Measurements from ENCODE around the gene PNPLA7.
A peak's percentile ranks its signal among the peaks of the same experiment; 100 is the strongest.
"Not testable (repeated sequence)": the region's sequence is repeated elsewhere in the genome, so short reads cannot be mapped to it uniquely, and the experiment has no call there.

PNPLA7 gene

DNA sequence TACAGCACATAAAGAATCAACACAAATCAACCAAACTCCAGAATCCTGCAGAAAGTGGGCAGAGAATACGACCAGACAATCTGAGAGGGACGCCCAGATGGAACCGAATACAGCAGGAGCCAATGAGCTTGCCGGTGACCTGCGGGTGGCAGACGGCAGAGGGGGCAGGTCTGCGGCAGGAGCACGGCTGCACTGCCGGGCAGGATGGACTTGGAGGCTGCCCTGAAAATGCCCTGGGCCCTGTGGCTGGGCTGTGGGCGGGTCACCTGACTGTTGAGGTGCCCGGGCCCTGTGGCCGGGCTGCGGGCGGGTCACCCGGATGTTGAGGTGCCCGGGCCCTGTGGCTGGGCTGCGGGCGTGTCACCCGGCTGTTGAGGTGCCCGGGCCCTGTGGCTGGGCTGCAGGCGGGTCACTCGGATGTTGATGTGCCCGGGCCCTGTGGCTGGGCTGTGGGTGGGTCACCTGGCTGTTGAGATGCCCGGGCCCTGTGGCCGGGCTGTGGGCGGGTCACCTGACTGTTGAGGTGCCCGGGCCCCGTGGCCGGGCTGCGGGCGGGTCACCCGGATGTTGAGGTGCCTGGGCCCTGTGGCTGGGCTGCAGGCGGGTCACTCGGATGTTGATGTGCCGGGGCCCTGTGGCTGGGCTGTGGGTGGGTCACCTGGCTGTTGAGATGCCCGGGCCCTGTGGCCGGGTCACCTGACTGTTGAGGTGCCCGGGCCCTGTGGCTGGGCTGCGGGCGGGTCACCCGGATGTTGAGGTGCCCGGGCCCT lies 36.2 kb downstream of the PNPLA7 start:
- not testable (repeated sequence) for DNase-seq (ENCODE audit: low read depth)

DNA sequence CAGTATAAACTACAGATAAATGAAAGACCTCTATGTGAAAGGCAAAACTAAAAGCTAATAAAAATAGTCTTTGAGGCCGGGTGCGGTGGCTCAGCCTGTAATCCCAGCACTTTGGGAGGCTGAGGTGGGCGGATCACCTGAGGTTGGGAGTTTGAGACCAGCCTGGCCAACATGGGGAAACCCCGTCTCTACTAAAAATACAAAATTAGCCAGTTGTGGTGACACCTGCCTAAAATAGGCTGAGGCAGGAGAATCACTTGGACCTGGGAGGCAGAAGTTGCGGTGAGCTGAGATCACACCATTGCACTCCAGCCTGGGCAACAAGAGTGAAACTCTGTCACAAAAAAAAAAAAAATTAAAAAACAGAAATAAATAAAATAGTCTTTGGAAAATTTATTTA lies 37.1 kb downstream of the PNPLA7 start:
- not testable (repeated sequence) for DNase-seq (ENCODE audit: low read depth)

DNA sequence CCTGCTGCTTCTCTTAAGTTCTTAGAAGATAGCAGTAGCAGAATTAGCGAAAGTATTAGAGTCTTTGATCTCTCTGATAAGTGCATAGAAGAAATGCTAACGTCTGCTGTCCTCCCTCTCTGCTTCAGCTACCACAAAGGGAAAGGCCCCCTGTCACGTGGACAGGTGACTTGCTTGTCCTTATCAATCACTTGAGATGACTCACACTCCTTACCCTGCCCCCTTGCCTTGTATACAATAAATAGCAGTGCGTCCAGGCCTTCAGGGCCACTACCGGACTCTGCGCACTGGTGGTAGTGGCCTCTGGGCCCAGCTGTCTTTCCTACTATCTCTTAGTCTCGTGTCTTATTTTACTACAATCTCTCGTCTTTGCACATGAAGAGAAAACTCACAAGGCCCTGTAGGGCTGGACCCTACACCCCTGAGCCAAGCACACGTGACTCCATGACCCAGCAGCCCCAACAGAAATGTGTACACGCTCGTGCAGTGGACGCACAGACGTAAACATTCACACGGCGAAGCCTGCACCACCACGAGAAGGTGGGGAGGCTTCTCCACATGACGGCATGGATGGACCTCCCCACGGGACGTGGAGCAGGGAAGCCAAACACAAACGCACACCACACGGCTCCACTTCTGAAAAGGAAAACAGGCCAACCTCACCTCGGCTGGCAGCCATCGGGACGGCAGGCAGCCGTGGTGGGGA lies 38.3 kb downstream of the PNPLA7 start:
- no peak for DNase-seq (ENCODE audit: low read depth)

DNA sequence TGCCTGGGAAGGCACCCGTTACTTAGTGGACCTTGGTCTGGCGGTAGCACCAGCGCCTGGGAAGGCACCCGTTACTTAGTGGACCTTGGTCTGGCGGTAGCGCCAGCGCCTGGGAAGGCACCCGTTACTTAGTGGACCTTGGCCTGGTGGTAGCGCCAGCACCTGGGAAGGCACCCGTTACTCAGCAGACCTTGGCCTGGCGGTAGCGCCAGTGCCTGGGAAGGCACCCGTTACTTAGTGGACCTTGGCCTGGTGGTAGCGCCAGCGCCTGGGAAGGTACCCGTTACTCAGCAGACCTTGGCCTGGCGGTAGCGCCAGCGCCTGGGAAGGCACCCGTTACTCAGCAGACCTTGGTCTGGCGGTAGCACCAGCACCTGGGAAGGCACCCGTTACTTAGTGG lies 39.1 kb downstream of the PNPLA7 start:
- not testable (repeated sequence) for DNase-seq (ENCODE audit: low read depth)

DNA sequence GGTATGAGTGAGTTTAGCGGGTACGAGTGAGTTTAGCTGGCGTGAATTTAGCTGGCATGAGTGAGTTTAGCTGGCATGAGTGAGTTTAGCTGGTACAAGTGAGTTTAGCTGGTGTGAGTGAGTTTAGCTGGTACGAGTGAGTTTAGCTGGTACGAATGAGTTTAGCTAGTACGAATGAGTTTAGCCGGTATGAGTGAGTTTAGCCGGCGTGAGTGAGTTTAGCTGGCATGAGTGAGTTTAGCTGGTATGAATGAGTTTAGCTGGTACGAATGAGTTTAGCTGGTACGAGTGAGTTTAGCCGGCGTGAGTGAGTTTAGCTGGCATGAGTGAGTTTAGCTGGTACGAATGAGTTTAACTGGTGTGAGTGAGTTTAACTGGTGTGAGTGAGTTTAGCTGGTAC lies 41.0 kb downstream of the PNPLA7 start:
- no peak for DNase-seq (ENCODE audit: low read depth)

DNA sequence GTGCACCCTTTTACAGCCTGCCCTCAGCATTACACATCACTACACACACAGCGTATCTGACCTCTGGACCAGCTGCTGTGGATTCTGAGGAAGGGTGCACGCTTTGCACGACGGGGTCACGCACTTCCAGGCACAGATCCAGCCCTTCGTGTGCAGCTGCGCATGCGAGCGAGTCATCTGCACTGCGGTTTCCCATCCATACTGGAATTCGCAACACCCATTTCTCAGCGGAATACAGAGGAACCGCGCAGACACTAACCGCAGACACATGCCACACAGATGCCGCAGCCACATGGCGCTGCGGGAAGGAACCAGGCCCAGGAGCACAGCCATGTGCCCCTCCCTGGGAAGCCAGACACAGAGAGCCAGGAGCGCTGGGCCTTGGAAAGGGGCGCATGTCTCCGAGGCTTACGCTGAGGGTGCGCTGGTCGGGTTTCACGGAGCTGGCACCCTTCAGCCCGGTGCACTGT lies 43.5 kb downstream of the PNPLA7 start:
- no peak for DNase-seq (ENCODE audit: low read depth)

DNA sequence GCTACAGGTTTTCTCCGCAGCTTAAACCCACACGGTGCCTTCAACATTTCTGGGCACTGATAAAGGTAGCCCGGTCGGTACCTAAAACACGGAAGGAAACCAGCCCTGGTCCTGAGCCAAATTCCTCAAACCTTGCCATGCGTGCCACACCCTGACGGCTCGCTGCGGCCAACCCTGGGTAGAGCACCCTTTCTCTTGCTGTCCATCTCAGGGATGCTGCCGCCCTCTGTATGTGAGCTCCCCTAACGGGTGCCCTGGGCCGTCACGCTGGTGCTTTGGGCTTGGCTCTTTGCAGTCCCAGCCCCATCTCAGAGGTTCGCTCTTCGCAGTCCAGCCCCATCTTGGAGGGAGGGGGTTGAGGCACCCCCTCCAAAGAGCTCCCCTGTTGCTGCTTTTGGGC lies 43.9 kb downstream of the PNPLA7 start:
- DNase-seq (ENCODE audit: low read depth): no peak

DNA sequence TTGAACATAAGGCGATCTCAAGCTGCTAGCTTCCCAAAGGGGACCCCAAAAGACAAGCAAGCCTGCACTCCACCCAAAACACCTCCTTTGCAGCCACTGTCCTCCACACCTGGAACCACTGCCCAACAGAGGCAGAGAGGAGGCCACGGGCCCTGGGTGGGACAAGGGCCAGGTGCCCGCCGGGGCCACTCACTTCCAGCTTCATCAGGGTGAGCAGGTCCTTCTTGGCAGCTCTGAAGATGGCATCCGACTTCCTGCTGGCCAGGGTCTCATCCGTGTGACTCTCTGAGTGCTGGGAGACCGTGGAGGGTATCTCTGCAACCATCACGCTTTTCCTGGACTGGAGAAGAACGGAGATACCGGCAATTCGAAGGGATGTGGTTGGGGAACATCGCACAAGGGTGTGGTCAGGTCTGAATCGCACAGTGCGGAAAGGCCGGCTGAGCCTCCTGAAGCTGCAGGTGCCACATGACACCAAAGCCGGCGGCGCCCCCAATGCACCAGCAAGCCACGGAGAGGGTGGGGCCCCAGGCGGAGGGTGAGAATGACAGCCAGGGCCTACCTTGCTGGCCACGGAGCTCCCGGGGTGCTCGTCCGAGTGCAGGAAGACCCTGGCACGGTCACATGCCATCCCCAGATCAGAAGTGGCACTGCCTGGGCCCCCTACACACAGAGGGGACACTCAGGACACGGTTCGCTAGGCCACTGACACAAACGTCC lies 44.6 kb downstream of the PNPLA7 start:
- DNase-seq (ENCODE audit: low read depth): no peak

DNA sequence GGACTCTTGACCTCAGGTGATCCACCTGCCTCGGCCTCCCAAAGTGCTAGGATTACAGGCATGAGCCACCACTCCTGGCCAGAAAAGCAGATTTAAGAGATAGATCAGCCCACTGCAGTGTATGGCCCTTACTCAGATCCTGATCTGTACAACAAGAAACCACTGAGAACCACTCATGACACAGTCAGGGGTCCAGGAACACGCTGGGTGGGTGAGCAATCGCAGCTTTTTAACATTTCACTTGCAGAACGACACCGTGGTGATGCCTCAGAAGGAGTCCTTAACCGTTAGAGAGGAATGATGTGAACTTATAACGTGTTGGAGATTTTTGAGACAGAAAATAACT lies 45.8 kb downstream of the PNPLA7 start:
- DNase-seq (ENCODE audit: low read depth): no peak

DNA sequence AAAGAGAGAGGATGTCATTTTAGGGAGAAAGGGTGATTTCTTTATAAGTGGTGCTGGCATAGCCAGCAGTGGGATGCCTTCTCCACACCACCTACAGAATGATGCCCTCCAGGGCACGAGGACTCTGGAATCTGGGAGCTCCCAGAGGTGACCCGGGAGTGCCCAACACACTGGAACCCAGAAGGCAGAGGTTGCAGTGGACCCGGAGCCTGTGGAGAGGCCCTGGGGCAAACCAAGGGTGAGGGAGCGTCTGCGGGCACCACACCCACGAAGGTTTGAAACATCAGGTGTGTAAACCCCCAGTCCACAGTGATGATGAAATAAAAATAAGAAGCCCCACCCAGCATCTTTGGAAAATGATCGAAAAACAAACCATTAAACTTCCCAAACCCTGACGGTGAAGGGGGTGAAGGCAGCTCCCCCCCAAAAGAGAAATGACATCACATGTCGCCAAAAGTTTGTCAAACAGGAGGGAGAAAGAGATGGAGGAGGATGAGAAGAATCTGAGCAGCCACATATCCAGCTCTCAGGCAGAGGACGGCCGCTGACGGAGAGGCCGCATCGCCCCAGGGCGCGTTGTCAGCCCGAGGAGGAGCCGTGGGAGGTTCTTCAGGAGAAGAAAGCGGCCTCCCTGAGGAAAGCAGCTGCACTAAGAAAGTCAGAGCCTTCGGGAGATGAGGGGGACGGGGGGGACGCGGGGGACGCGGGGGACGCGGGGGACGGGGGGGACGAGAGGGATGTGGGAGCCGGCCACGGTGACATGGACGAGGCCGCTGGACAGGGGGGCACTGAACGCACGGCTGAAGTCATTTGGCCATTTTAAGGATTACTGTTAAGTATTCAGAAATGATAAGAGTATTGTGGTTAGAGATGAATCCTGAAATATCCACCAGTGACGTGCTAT lies 47.9 kb downstream of the PNPLA7 start:
- peak; percentile 15 for DNase-seq (ENCODE audit: low read depth)

DNA sequence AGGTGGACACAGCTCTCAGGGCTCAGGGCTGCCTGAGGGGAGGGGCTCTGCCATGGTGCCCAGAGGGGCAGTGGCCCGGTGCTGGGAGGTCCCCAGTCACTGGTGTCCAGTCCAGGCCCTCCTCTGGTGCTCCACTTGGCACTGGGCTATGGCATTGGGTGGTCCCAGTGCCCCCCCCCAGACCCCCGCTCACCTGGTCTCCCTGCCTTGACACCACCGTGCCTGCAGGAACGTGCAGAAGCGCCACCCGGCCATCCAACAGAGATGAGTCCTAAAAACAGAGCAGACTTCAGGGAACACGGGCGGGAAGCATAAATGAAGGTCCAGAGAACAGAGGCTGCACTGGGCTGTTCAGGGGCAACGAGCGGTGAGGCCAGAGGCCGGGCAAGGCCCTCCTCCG lies 48.7 kb downstream of the PNPLA7 start:
- DNase-seq (ENCODE audit: low read depth): no peak

DNA sequence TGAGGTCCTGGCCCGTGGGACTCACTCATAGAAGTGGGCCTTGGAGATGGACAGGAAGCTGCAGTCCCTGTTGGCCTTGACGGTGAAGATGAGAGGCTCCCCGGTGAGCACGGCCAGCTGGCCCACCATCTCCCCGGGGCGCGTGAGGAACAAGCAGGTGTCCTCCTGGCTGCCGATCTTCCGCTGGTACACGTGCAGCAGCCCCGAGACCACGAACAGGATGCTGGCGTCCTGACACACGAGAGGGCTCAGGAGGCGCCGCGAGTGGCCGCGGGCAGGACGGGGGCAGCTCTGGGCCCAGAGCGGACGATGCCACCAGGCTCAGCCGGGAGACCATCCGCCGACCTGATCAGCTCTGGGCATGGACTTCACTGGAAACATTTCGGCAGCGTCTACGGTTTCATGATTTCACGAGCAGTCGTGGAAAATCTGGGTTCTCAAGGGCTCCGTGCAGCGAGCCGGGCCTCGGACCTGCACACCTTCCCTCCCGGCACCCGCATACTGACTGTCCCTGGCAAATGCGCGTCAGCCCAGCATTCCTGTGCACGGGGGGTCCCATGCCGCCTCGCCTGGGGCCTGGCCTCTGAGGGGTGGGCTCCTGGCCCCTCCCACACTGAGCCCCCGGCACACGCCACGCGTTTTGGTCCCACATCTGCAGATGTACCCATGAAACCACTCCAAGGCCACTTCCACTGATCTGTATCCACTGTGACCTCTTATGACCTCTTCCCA lies 49.4 kb downstream of the PNPLA7 start:
- DNase-seq (ENCODE audit: low read depth): no peak

DNA sequence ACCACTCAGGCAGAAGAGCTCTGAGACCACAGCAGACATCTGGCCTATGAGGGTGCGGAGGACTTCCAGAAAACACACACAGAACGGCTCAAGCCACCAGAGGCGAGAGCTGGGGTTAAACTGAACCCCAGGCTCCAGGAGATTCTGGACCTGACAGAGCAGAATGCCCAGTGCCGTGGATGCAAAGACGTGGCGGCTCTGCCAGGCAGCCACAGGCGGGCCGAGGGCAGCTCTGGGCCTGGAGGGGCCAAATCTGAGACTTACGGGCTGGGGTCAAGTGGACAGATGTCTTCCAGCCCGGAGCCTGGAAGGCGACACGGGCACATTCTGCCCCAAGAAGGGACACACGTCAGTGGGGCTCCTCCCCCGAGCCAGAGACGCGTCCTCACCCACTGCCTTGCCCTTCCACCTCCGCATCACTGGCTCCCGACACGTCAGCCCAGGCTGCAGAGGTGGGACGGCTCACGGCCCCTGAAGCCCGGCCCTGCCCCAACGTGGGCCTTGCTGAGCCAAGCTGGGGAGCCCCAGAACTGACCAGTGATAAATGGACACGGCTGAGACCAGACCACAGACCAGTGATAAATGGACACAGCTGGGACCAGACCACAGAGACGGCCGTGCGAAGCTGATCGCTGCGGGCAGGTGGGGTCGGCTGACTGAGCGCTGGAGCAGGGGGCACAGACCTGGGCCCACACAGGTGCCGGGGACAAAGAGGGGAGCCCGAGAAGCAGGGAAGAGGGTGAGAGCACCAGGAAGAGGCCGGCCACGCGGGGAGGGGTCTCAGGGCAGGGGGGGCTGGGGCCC lies 50.1 kb downstream of the PNPLA7 start:
- DNase-seq (ENCODE audit: low read depth): no peak

DNA sequence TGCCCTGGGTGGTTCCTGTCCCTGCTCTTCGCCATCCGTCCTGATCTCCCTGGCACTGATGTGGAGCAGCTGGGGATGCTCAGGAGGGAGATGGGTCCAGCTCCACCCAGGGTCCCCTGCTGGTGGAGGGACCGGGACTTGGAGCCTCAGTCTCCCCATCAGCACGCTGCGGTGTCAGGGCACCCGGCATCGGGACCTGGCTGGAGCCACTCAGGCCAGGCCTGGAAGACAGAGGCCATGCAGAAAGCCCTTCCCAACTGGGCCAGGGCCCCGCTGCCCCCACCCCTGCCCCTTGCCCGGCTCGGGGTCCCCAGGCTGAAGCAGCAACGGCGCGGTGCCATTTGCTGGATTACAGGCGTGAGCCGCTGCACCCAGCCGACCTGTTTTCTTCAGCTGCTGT lies 50.8 kb downstream of the PNPLA7 start:
- DNase-seq (ENCODE audit: low read depth): no peak

DNA sequence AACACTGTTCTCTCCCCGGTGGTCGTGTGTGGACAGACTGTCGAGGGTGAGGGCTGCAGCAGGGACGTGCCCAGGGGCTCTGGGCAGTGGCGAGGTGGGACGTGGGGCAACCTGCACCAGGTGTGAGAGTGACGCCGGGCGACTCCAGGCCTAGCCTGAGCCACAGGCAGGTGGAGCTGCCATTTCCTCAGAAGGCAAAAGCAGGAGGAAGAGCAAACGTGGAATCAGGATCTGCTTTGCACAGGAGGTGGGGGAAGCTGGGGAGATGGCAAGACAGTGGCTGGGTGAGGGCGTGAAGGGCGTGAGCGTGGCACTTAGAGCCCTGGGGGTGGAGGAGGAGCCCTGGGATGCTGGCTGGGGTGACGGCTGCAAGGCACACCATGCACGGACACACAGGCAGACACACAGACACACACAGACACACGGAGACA lies 51.5 kb downstream of the PNPLA7 start:
- DNase-seq (ENCODE audit: low read depth): no peak

DNA sequence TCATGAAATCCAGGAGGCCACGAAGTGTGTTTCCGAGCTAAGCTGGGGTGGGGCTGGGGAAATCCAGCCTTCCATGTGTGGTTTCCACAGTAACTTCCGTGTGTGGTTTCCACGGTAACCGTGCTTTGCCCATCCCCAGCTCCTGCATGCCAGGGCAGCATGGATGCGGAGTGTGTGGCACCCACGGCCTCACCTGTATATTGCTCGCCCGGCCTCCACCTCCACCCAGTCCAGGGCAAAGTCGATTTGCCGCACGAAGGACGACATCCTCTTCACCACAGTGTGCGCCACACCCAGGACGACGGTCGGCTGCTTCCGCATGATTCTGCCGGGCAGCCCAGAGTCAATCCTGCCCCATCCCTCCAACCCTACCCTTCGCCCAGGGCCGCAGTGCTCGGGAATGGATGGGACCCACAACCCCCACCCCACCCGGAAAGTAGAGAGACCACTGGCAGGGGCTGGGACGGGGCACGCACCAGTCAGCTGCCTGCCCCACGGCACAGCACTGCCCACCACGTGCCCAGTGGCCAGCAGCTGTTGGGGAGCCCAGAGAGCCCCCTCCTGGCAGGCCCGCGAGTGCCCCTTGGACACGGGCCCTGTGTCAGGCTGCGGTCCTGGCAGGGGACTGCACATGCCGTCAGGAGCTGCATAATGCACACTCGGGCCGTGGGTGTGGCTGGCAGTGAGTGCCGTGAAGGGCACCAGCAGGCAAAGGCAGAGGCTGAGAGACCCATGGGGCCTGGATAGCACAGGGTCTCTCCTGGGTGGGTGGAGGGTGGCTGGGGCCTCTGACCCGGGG lies 52.1 kb downstream of the PNPLA7 start:
- DNase-seq (ENCODE audit: low read depth): no peak

DNA sequence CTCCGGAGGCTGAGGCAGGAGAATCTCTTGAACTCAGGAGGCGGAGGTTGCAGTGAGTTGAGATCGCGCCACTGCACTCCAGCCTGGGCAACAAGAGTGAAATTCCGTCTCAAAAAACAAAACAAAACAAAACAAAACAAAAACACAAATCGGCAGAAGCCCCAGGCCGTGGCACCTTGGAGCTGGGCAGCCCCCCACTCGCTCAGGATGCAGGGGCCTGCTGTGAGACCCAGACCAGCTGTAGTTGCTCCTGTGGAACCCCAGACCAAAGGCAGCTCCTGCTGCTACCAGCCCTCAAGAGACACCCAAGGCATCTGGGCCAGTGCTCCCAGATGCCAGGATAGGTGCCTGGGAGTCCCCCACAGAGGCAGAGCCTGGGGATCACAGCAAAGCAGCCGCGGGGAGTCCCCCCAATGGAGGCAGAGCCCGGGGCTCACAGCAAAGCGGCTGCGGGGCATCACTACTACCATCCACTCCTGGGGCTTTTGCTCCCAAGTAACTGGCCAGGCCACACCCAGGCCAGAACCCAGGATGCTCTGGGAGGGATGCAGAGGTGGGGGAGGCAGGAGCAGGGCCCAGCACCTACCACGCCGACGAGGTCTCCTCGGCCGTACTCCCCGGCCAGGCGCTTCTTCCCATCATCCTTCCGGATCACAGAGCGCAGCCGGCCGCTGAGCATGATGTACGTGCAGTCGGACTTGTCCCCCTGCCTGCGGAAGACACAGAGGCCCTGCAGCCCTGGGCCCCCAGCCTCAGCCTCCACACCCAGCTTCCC lies 53.4 kb downstream of the PNPLA7 start:
- no peak for DNase-seq (ENCODE audit: low read depth)

DNA sequence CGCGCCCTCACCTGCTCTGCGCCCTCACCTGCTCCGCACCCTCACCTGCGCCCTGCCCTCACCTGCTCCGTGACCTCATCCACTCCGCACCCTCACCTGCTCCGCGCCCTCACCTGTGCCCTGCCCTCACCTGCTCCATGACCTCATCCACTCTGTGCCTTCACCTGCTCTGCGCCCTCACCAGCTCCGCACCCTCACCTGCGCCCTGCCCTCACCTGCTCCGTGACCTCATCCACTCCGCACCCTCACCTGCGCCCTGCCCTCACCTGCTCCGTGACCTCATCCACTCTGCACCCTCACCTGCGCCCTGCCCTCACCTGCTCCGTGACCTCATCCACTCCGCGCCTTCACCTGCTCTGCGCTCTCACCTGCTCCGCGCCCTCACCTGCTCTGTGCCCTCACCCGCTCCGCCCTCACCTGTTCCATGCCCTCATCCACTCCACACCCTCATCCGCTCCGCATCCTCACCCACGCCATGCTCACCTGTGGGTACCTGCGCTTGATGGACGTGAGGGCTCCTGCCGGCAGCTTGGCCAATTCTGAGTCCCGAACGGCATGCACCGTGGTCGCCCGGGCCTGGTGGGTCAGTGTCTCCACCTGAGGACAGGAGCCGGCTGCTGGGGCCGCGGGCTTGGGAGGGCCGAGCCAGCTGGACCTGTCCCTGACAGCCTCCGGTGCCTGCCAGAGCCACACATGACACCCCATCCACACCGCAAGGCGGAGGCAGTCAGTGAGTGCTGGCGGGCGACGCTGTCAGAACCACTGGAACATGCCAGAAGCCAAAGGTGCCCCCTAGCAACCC lies 55.5 kb downstream of the PNPLA7 start:
- no peak for DNase-seq (ENCODE audit: low read depth)
